Measurements from ENCODE around the gene C1orf159.

C1orf159 gene

DNA sequence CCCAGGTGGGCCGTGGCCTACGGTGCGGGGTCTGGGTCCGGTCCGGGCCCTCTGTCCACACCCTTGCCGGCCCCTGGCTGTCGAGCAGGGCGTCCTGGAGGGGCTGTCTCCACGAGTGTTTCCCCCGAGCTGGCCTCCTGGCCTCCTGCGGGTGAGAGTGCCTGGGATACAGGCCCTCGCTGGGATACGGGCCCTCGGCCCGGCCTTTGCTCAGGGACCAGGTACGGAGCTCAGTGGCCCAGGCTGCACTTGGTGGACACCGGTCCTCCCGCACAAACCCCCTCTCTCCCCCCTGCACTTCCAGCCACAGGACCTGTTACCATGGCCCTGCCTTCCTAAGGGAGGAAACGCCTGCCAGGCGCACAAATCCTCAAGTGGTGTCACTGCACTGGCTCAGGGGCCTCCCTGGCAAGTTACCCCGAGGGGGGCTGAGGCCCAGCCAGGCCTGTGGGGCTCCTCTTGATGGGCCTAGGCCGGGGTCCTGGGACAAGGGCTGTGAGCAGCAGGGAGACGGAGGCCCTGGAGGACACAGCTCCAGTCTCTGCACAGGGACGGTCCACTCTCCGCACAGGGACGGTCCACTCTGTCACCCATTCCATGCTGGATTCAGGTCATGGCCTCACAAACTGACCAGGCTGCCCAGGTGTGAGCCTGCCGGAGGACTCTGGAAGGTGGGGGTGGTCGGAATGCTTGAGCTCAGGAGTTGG lies 23.6 kb downstream of the C1orf159 start:
- no peak for DNase-seq (ENCODE audit: low read depth)

DNA sequence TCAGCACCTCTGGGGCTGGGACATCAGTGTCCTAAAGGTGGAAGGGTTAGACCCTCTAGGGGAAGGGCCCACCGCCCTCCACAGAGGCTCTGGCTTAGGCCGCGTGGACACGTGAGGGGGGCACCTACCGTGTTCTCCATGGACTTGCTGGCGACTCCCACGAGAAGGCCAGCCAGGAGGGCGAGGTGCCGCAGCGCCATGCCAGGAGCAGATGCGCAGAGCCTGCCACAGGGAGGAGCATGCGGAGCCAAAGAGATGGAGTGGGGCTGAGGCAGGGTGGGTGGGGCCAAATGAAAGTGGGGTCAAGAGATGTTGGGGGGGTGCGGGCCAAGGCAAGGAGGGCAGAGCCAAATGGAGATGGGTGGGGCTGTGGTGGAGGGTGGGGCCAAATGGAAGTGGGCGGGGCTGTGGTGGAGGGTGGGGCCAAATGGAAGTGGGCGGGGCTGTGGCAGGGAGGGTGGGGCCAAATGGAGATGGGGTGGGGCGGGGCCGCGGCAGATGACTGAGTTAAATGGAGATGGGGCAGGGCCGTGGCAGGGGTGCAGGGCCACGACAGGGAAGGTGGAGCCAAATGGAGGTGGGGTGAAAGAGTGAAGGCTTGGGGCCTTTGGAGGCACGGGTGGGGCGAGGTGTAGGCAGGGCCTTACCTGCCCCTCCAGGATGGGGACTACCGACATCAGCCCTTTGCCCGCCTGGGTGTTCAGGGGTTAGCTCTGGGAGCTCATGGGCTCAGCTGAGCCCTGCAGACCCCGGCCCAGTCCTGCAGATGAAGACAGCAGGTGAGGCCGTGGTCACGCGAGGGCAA lies 24.3 kb downstream of the C1orf159 start:
- no peak for DNase-seq (ENCODE audit: low read depth)

DNA sequence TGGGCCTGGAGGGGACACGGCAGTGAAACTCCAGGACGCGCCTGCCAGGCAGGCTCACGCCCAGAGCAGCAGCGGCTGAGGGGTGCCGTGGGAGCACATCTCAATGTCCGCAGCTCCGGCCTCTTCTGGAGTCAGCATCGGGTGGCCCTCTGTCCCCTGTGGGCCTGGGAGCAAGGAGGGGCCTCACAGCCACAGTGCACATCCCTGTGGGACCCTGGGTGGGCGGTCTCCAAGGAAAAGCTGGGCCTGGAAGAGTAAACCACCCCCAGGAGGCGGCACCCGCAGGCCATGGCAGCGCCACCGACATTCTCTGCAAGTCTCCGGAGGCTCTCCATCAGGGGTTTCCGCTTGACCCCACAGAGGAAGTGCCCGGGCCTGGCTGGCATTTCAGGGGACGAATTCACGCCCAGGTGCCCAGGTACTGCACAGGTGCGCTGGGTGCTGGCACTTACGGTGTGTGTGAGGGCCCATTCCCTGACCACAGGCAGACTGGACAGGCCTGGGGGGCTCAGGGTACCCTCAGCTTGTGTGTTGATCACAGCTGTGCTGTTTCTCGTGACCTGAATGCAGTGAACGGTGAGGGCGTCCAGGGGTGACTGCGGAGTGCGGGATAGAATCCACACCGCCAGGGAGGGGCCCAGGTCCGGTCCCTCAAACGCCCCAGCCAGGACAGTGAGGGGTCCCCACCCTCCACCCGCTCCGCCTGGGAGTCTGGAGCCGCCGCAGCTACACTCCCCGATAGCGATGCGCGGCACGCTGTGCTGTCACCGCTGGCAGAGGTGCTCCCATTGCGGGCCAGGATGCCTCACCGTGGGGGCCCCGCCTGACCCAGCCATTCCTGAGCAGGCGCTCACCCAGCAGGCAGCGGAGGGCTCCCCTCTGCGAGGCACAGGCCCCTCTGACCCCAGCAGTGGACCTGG lies 25.2 kb downstream of the C1orf159 start:
- DNase-seq (ENCODE audit: low read depth), result no peak

- no peak for DNase-seq (ENCODE audit: low read depth)
Measured at GRCh38 chr1:1089731-1090423, 26.0 kb downstream of the C1orf159 start.

GRCh38 chr1:1088801-1089680 lies 26.8 kb downstream of the C1orf159 start:
- no peak for DNase-seq (ENCODE audit: low read depth)

DNA sequence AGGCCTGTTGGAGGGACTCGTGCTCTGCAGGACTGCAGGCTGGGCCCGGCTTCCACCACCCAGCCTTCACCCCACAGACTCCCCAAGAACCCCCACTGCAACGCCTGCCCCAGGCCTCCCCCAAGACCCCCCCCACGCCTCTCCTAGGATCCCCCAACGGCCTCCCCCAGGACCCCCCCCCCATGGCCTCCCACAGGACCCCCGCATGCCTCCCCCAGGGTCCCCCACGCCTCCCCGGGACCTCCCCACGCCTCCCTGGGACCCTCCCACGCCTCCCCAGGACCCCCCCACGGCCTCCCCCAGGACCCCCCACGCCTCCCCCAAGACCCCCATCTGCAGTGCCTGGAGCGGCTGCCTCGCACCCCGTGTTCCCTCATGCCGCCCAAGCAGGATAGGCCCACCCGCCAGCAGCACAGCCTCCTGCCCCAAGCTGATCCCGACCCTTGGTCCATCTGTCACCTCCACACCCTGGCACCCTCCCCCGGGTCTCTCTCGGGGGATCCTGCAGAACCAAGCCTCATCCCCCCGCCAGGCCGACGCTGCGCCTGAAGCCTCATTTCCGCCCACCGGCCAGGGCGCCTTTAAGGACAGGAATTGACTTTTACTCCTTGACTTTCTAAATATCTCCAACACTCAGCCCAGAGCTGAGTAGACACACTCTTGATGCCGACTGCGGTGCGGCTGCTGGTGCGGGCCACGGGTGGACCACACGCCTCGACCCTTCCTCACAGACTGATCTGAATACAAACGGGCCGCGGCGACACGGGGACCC lies 27.7 kb downstream of the C1orf159 start:
- no peak for DNase-seq (ENCODE audit: low read depth)

GRCh38 chr1:1087351-1088028 lies 28.4 kb downstream of the C1orf159 start:
- no peak for DNase-seq (ENCODE audit: low read depth)

DNA sequence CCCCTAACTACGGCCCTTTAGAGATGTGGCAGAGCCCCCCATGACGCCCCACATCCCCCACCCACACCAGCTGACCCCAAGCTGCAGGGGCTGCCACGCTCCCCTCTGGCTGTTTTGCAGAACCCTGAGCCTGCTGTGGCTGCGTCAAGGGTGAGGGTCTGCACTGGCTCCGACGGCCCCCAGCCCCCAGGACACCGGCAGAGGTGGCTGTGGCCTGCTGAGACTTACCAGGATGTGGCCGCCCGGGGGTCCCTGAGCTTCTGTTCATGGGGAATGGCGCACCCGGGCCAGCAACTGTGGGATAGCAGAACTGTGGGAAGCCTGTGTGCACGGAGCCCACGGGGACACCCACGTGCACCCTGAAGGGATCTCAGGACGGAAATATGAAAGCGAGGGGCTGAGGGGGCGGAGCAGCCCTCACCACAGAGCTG lies 29.0 kb downstream of the C1orf159 start:
- no peak for DNase-seq (ENCODE audit: low read depth)

GRCh38 chr1:1085911-1086841 lies 29.7 kb downstream of the C1orf159 start:
- DNase-seq (ENCODE audit: low read depth), result no peak

GRCh38 chr1:1085171-1085841 lies 30.6 kb downstream of the C1orf159 start:
- no peak for DNase-seq (ENCODE audit: low read depth)

DNA sequence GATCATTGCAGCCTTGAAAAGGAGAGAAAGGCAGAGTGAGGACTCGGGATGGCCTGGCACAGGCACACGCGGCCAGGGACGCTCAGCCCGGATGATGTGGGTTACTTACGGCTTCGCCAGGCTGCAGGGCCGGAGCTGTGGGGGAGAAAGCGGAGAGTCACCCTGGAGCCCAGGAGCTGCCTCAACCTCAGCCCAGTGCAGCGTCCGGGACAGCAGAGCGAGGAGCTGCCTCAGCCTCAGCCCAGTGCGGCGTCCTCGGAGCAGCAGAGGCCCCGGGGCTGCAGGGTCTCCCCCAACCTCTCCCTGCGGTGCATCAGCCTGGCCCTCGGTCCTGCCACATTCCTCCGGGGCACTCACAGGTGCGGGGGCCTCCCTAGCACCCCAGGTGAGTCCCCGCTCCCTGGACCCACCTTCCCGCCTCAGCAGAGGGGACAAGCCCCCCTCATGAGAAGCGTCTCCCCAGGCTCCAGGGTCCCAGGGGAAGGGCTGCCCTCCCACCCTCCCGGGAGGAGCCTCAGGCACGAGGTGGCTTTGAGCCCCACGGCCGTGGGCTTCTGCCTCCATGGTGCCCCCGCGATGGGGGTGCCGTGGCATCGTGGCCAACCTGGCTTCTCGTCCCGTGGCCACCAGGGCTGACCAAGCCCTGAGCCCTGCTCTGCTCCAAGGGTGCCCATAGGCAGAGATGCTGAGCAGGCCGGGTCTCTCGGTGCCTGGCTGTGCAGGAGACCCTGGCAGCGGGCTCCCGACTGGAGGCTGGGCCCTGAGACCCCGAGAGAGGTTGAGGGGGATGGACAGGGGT lies 31.3 kb downstream of the C1orf159 start:
- no peak for DNase-seq (ENCODE audit: low read depth)

DNA sequence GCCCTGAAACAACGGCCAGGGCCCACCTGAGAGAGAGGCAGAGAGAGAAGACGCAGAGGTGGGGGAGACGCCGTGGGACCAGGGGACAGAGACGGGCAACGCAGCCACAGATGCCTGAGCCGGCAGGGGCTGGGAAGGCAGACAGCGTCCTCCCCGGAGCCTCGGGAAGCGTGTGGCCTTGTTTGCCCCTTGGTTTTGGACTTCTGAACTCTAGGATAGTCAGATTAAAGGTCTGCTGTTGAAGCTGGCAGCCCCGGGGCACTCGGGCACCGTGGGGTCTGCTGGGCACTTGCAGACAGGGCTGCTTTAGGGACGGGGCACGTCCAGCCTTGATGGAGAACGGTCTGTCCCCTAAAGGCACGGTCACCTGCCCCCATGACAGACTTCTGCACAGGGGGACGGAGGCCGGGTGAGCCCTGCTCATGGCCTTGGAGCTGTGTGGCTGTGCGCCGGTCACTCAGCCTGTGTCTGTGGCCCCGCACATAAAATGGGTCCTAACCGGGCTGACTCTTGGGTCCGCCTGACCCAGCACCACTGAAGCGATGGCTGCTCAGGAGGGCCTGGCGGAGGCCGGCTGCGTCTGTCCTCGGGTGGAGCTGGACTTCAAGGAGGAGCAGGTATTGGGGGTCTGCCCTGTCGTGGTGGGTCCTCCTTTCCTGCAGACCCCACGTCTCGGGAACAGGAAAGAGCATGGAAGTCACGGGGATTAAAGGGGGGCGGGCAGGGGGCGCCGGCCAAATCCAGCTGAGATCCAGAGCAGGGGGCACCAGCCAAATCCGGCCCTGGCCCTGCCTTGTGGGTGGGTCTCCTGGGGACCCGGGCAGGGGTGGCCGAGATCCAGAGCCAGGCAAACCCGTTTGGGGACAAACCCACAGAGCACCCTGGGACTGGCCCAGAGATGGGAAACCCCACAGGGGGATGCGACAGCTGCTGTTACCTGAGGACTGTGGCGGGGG lies 32.2 kb downstream of the C1orf159 start:
- DNase-seq (ENCODE audit: low read depth), result no peak

GRCh38 chr1:1082776-1083415 lies 33.0 kb downstream of the C1orf159 start:
- no peak for DNase-seq (ENCODE audit: low read depth)

- no peak for DNase-seq (ENCODE audit: low read depth)
Measured at GRCh38 chr1:1082239-1082775, 33.6 kb downstream of the C1orf159 start.

All from CMK (cell line).